Measurements from ENCODE around the gene COX5A.
A peak's percentile ranks its signal among the peaks of the same experiment; 100 is the strongest.
"Not testable (repeated sequence)": the region's sequence is repeated elsewhere in the genome, so short reads cannot be mapped to it uniquely, and the experiment has no call there.

The COX5A gene

GRCh38 chr15:74901612-74902063 is 36.2 kb downstream of the COX5A start:
- H3K4me3 ChIP-seq (replicated peaks; ENCODE audit: insufficient read depth, low read length): no peak overlapping the region
- no peaks in the 10 kb centered on the region for H3K27me3 ChIP-seq (ENCODE audit: insufficient read depth, poor library complexity, severe bottlenecking)
- H3K27ac ChIP-seq (replicated peaks): no peak overlapping the region
- TF ChIP-seq, protein P1, sequence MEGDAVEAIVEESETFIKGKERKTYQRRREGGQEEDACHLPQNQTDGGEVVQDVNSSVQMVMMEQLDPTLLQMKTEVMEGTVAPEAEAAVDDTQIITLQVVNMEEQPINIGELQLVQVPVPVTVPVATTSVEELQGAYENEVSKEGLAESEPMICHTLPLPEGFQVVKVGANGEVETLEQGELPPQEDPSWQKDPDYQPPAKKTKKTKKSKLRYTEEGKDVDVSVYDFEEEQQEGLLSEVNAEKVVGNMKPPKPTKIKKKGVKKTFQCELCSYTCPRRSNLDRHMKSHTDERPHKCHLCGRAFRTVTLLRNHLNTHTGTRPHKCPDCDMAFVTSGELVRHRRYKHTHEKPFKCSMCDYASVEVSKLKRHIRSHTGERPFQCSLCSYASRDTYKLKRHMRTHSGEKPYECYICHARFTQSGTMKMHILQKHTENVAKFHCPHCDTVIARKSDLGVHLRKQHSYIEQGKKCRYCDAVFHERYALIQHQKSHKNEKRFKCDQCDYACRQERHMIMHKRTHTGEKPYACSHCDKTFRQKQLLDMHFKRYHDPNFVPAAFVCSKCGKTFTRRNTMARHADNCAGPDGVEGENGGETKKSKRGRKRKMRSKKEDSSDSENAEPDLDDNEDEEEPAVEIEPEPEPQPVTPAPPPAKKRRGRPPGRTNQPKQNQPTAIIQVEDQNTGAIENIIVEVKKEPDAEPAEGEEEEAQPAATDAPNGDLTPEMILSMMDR (IDR thresholded peaks at IDR 0.05; ENCODE audit: insufficient read depth, low read length): peak; percentile 49
- TF ChIP-seq SPI1 (IDR thresholded peaks at IDR 0.05; ENCODE audit: borderline replicate concordance, low read depth): no peak
- DNase-seq (ENCODE audit: low read depth in 1 of 2, low spot score in 1 of 2): peak; percentile 47 to 64

GRCh38 chr15:74897300-74897701 is 40.6 kb downstream of the COX5A start:
- TF ChIP-seq POLR2AphosphoS5 (IDR thresholded peaks at IDR 0.05; ENCODE audit: low read depth) (no peak), SPI1 (IDR thresholded peaks at IDR 0.05; ENCODE audit: borderline replicate concordance, low read depth) (no peak)
- TF ChIP-seq, protein P1 (IDR thresholded peaks at IDR 0.05; ENCODE audit: insufficient read depth, low read length): no peak
- no peak for DNase-seq (ENCODE audit: low read depth in 1 of 2, low spot score in 1 of 2)
- no peak overlapping the region for H3K27ac ChIP-seq (replicated peaks)
- no peak overlapping the region for H3K4me3 ChIP-seq (replicated peaks; ENCODE audit: insufficient read depth, low read length)
- no peaks in the 10 kb centered on the region for H3K27me3 ChIP-seq (ENCODE audit: insufficient read depth, poor library complexity, severe bottlenecking)

DNA sequence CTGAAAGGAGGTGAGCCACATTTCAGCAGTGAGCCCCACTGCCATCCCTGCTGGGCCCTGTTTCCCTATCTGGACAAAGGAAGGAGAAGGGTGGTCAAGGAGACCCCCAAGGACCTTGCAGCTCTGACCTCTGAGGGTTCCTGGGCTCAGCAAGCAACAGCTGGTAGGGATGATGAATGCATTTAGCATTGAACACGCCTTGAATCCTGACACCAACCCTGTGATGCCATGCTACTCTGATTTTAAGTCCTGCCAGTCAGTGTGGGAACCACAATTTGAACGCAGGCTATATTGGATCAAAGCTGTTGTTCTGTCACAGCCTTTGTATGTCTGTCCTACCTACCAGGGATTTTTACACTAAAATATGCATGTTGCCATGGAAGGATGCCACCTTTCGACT is 41.6 kb downstream of the COX5A start:
- no peak for TF ChIP-seq REST (IDR thresholded peaks at IDR 0.05; ENCODE audit: insufficient replicate concordance, low read depth)
- TF ChIP-seq, protein P1 (IDR thresholded peaks at IDR 0.05; ENCODE audit: insufficient read depth, low read length): no peak
- TF ChIP-seq POLR2AphosphoS5 (IDR thresholded peaks at IDR 0.05; ENCODE audit: low read depth): no peak
- TF ChIP-seq SPI1 (IDR thresholded peaks at IDR 0.05; ENCODE audit: borderline replicate concordance, low read depth): no peak
- H3K27me3 ChIP-seq (ENCODE audit: insufficient read depth, poor library complexity, severe bottlenecking): no peaks in the 10 kb centered on the region
- no peak overlapping the region for H3K4me3 ChIP-seq (replicated peaks; ENCODE audit: insufficient read depth, low read length)
- no peak overlapping the region for H3K27ac ChIP-seq (replicated peaks)
- no peak for DNase-seq (ENCODE audit: low read depth in 1 of 2, low spot score in 1 of 2)

DNA sequence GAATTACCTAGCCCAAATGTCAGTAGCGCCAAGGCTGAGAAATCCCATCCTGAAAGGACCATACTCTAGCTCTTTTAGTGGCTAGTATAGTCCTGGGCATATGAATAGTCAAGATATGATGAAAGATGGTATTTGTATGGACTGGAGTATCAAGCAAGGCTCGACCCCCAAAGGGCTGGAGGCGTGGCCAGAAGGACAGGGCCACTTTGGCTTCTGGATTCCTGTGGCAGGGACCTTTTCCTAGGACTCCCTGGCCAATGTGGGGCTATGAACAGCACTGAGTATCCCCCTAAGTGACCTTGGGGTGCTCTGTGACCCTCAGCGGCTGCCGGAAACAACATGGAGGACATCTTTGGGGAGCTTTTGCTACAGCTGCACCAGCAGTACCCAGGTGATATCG is 42.0 kb downstream of the COX5A start:
- no peak for TF ChIP-seq REST (IDR thresholded peaks at IDR 0.05; ENCODE audit: insufficient replicate concordance, low read depth)
- TF ChIP-seq GABPA (IDR thresholded peaks at IDR 0.05; ENCODE audit: low read depth): no peak
- TF ChIP-seq, protein P1 (IDR thresholded peaks at IDR 0.05; ENCODE audit: insufficient read depth, low read length): no peak
- TF ChIP-seq SPI1 (IDR thresholded peaks at IDR 0.05; ENCODE audit: borderline replicate concordance, low read depth): no peak
- TF ChIP-seq POLR2AphosphoS5 (IDR thresholded peaks at IDR 0.05; ENCODE audit: low read depth): no peak
- Histone ChIP-seq H3K27ac (replicated peaks) (no peak overlapping the region), H3K4me3 (replicated peaks; ENCODE audit: insufficient read depth, low read length) (no peak overlapping the region), H3K27me3 (ENCODE audit: insufficient read depth, poor library complexity, severe bottlenecking) (no peaks in the 10 kb centered on the region)
- DNase-seq (ENCODE audit: low read depth in 1 of 2, low spot score in 1 of 2): no peak

- not testable (repeated sequence) for H3K27ac ChIP-seq (replicated peaks); DNase-seq (ENCODE audit: low read depth in 1 of 2, low spot score in 1 of 2); H3K4me3 ChIP-seq (replicated peaks; ENCODE audit: insufficient read depth, low read length); H3K27me3 ChIP-seq (ENCODE audit: insufficient read depth, poor library complexity, severe bottlenecking)
These were observed 43.5 kb downstream of the COX5A start for GRCh38 chr15:74894383-74894782.
